GM12878 (cell line): Measurements from ENCODE around the gene NIP7. TPM values are rescaled to one million over a fixed set of nuclear protein-coding genes. Genes with fewer than 3 reads are reported as not detected.

Experiments
- ASH2L ChIP-seq: fragments of 300-600, 200-600 bp; sonication (generic); IDR thresholded peaks from 2 replicates; pipeline ENCODE4 v1.6.1; 2017; ENCODE audit warnings: low read depth, mild to moderate bottlenecking, borderline replicate concordance
- EGR1 ChIP-seq, 2 experiments: IDR thresholded peaks; 1 replicate in 1 of 2; 2 replicates in 1 of 2; pipeline ENCODE4 v1.6.1; 2011 to 2012; ENCODE audit warnings: low read depth in 2 of 2, low read length in 2 of 2, borderline replicate concordance in 1 of 2, mild to moderate bottlenecking in 1 of 2, moderate library complexity in 1 of 2
- GATAD2B ChIP-seq: fragments of 450-650 bp; conservative IDR thresholded peaks from 2 replicates; pipeline ENCODE4 v1.6.1; 2017; ENCODE audit warnings: low read depth, mild to moderate bottlenecking, moderate library complexity
- HCFC1 ChIP-seq: fragments of 150-350 bp; IDR thresholded peaks from 2 replicates; pipeline ENCODE4 v1.6.1; 2014; ENCODE audit warnings: low read length
- HDAC6 ChIP-seq: fragments of 200-600 bp; sonication (generic); IDR thresholded peaks from one replicate; pipeline ENCODE4 v1.8.0; 2017; ENCODE audit warnings: antibody characterized with exemption; ENCODE audit not compliant: unreplicated experiment
- MYC ChIP-seq: IDR thresholded peaks from 2 replicates; pipeline ENCODE4 v1.6.1; 2011; ENCODE audit warnings: mild to moderate bottlenecking, low read length, moderate library complexity, inconsistent platforms; ENCODE audit not compliant: insufficient read depth, insufficient replicate concordance, insufficient read length, severe bottlenecking
- ZBTB33 ChIP-seq: fragments of 450-650 bp; IDR thresholded peaks from 2 replicates; pipeline ENCODE4 v1.6.1; 2017; ENCODE audit warnings: mild to moderate bottlenecking
- polyA plus RNA-seq, 11 experiments: library from polyadenylated mRNA; depleted of rRNA in 4 of 11; unstranded in 6 of 11; stranded (reverse) in 5 of 11; fragments of >200 nt; fragmentation: Nextera tagmentation in 4 of 11; fragmentation: Illumina TruSeq in 1 of 11; extraction: Ambion mirVana in 4 of 11; extraction: Trizol in 1 of 11; gene quantifications; 1 replicate in 1 of 11; 2 replicates in 10 of 11; pipeline versions ENCODE4 v1.2.1 to v1.2.3, GENCODE V29; 2011 to 2016; ENCODE audit warnings: inconsistent platforms in 2 of 11, missing spikeins in 2 of 11, low read depth in 1 of 11
- total RNA-seq, 4 experiments: library from RNA; depleted of rRNA in 3 of 4; stranded (reverse); fragments of >200 nt in 3 of 4; fragmentation: Illumina TruSeq in 1 of 4; extraction: Trizol in 1 of 4; gene quantifications; 2 replicates each; pipeline versions ENCODE4 v1.2.1 to v1.2.3, GENCODE V29; 2013 to 2021
- TF ChIP-seq, protein P1 (sequence below): IDR thresholded peaks from 2 replicates; pipeline ENCODE4 v1.6.1; 2012; ENCODE audit warnings: improper control_type of control experiment, low read depth, low read length; ENCODE audit not compliant: insufficient replicate concordance

NIP7 gene
- total and polyA plus RNA-seq, 10 of the 15 experiments (the other 5 are each of a cell fraction or from before 2014, with no cell fraction given), result 18.8 to 62.9 (median 56.7) TPM

- TF ChIP-seq HDAC6 (peak; percentile 30), ZBTB33 (no peak), GATAD2B (peak; percentile 94), ASH2L (no peak), MYC (no peak), EGR1 (IDR thresholded peaks at IDR 0.05; ENCODE audit: borderline replicate concordance in 1 of 2, low read depth in 2 of 2, low read length in 2 of 2) (peak in 1 of 2 experiments; percentile 54; a peak in 2 of 3 replicates), HCFC1 (peak; percentile 58)
- TF ChIP-seq, protein P1, sequence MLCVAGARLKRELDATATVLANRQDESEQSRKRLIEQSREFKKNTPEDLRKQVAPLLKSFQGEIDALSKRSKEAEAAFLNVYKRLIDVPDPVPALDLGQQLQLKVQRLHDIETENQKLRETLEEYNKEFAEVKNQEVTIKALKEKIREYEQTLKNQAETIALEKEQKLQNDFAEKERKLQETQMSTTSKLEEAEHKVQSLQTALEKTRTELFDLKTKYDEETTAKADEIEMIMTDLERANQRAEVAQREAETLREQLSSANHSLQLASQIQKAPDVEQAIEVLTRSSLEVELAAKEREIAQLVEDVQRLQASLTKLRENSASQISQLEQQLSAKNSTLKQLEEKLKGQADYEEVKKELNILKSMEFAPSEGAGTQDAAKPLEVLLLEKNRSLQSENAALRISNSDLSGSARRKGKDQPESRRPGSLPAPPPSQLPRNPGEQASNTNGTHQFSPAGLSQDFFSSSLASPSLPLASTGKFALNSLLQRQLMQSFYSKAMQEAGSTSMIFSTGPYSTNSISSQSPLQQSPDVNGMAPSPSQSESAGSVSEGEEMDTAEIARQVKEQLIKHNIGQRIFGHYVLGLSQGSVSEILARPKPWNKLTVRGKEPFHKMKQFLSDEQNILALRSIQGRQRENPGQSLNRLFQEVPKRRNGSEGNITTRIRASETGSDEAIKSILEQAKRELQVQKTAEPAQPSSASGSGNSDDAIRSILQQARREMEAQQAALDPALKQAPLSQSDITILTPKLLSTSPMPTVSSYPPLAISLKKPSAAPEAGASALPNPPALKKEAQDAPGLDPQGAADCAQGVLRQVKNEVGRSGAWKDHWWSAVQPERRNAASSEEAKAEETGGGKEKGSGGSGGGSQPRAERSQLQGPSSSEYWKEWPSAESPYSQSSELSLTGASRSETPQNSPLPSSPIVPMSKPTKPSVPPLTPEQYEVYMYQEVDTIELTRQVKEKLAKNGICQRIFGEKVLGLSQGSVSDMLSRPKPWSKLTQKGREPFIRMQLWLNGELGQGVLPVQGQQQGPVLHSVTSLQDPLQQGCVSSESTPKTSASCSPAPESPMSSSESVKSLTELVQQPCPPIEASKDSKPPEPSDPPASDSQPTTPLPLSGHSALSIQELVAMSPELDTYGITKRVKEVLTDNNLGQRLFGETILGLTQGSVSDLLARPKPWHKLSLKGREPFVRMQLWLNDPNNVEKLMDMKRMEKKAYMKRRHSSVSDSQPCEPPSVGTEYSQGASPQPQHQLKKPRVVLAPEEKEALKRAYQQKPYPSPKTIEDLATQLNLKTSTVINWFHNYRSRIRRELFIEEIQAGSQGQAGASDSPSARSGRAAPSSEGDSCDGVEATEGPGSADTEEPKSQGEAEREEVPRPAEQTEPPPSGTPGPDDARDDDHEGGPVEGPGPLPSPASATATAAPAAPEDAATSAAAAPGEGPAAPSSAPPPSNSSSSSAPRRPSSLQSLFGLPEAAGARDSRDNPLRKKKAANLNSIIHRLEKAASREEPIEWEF, result no peak
Measured at GRCh38 chr16:69310653-69311532, 28.7 kb upstream of the NIP7 start, which contains the start of gene VPS4A (continued).
